ENCODE results near the gene GAPDHS.

The GAPDHS gene

DNA sequence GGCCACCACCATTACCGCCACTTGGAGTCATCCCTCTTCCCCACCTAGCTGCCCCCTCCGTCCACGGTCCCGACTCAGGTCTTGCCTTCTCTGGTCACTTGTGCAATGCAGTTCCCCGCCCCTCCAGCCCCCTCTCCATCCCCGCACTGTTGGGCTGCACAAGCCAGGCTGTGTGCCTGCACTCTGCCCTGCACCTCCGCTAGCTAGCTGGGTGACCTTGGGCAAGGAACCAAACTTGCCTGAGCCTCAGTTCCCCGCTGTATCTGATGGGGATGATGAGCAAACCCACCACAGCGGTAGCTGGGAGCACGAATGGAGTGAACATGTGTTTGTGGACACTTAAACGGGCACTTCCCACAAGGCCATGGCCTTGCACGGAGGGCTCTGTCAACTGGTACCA is 6.6 kb downstream of the GAPDHS start:
- no peak for DNase-seq (ENCODE audit: low spot score)

DNA sequence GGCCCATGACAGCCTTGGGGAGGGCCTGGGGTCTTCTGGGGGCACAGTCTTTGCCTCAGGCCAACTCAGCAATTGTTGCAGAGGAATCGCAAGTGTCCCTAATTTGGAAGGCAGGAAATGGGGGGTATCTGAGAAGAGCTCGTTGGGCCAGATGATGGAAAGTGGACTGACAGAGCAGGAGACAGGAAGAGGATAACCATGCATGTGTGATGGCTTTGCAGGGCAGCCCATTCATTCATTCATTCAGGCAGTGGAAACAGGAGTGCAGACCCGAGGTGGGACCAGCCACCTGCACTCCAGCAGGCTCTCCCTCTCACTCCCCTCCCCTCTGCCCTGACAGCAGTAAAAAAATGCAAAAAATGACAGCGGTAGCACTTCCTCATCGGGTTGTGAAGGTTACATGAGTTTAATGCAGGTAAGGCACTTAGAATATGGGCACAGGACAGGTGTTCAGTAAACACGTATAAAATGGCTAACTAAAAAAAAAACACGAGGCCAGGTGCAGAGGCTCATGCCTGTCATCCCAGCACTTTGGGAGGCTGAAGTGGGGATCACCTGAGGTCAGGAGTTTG is 7.2 kb downstream of the GAPDHS start:
- no peak for DNase-seq (ENCODE audit: low spot score)

DNA sequence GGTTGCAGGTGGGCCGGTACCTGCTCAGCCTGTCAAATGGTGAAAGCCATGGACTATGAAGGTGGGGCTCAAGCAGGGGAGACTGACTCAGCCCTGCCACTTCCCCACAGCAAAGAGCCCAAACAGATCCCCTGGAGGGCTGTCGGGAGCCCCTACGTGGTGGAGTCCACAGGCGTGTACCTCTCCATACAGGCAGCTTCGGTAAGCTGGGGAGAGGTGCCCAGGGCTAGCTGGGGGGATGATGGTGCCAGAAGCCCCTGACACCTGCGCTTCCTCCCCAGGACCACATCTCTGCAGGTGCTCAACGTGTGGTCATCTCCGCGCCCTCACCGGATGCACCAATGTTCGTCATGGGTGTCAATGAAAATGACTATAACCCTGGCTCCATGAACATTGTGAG is 9.0 kb downstream of the GAPDHS start:
- DNase-seq (ENCODE audit: low spot score), result no peak

DNA sequence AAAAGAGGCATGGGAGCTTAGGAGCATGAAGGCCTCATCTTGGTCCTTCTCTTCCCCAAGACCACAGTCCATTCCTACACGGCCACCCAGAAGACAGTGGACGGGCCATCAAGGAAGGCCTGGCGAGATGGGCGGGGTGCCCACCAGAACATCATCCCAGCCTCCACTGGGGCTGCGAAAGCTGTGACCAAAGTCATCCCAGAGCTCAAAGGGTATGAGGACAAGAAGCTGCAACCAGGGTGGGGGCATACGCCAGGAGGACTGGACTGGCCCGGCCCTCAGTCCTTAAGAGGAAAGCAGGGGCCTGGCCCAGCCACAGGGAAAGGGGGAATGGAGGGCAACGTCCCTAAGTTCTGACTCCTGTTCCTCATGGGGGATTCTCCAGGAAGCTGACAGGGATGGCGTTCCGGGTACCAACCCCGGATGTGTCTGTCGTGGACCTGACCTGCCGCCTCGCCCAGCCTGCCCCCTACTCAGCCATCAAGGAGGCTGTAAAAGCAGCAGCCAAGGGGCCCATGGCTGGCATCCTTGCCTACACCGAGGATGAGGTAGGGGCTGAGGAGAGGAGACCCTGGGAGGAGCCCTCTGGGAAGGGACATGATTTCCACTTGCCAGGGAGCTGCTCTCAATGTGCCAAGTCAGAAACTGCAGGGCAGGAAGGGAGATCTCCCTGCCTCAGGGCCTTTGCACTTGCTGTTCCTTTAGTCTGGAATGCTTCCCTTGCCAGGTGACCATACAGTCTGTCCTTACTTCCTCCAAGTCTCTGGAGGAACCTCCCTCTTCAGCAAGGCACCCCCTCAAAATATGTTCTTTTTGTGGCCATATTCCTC is 10.2 kb downstream of the GAPDHS start:
- no peak for DNase-seq (ENCODE audit: low spot score)

DNA sequence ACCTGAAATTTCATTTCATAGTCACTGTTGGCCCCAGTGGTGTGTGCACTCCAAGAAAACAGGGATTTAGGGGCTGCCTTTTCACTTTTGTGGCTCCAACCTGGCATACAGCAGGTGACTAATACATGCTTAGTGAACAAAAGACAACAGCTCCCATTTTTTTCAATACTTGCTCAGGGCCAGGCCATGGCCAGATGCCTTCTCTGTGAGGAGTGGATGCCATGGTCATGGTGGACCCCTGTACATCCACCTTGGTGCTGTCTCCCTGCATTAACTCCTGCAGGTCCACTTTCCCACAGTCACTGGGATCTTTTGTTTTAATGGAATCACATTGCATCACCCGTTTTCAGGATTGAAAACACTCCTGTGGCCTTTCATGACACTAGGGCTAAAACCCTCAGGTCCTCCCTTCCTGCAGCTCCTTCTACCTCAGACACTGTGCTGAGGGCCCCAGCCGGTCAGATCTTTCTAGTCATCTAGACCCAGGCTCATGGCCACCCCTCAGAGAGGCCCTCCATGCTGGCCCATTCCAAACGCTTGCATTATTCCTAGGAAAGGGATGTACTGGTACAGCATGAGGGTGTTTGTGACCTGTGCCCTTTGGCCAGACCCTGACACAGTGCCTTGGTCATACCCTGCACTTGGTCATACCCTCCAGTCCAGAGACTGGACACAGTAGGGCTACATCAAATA is 11.0 kb downstream of the GAPDHS start:
- DNase-seq (ENCODE audit: low spot score), result no peak

DNA sequence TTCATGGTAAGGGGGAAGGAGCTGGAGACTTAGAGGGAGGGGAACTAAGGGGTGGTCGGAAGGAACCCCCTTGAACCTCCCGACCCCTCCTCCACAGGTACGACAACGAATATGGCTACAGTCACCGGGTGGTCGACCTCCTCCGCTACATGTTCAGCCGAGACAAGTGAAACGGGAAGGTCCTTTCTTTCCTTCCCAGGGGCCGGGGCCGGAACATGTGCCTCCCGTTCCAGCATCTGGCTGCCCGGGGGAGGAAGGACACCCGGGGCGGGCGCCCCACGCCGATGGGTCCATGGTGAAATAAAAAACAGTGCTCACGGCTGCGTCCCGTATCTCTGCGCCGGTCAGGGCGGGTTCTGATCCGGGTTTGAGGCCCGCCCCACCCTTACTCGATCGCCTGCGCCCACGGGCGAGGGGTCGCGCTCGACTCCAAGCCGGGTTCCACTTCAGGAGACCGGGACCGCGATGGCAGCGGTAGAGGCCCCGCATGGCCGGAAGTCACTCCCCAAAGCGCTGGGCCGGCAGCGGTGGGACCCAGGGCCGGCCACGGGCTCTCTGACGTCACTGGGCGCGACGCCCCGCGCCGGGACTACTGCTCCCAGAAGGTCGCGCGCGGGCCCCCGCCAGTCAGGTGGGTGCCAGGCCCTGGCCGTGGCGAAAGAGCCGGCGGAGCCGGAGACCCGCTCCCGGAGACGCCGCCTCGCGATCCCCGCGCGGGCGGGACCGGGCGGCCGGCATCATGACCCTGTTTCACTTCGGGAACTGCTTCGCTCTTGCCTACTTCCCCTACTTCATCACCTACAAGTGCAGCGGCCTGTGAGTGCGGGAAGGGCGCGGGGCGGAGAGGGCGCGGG is 12.0 kb downstream of the GAPDHS start, which contains the start of gene TMEM147:
TSS of gene TMEM147 (plus strand) at position 626 of the 854 bp plus-strand sequence. CDS start at position 740, 114 bp downstream.
- peak; percentile 74 for DNase-seq (ENCODE audit: low spot score)

DNA sequence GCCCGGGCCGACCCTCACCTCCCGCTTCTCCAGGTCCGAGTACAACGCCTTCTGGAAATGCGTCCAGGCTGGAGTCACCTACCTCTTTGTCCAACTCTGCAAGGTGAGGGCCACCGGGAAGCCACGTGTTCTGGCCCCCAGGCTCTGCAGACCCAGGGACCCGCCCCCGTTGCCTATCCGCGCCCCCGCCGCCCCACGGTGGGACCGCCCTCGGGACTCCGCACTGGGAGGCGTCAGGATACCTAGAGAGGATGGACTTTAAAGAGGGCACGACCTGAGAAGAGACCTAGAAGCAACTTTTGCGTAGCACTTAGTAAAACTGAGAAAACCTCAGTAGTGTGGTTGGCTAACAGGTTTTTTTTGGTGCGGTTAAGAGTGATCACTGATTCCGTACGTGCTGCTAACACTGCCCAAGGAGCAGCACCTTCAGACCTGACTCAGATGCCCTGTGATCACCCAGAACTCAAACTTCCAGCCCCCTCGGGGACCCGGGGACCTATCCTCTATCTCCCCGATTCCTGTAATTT is 12.7 kb downstream of the GAPDHS start:
- DNase-seq (ENCODE audit: low spot score), result peak; percentile 10

DNA sequence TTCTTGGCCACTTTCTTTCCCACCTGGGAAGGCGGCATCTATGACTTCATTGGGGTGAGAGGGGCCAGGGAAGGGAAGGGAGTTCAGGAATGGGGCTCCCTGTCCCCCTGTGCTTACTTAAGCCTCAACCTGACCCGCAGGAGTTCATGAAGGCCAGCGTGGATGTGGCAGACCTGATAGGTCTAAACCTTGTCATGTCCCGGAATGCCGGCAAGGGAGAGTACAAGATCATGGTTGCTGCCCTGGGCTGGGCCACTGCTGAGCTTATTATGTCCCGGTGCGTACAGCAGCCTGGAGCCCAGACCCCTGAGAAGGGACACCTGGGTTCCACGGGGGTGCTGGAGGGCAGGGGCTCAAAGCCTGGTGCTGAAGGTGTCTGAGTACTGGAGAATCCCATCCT is 13.3 kb downstream of the GAPDHS start:
- no peak for DNase-seq (ENCODE audit: low spot score)

DNA sequence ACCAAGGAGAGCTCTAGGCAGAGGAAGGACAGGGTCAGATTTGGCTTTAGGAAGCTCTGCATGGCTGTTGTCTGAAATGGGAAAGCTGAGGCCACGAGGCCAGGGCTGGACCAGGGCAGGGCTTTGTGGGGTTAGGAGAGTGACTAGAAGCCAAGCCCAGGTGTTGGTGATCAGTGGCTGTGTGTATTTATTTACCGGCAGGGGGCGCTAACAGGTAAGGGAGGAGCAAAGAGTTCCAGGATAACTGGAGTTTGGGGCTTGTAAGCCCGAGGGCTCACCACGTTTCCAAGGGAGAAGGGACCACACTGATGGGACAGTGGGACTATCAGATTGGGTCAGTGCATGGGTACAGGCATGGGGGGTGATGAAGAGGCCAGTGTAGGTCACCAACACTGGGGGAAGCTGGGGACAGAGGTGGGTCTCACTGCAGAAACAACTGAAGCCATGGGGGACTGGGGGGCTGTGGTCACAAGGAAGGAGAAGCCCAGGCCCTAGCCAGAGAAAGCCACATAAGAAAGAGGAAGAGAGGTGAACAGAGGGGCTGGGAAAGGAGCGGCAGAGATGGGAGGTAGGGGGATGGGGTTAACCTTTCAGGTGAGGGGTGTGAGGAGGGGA is 16.0 kb downstream of the GAPDHS start:
- peak; percentile 85 for DNase-seq (ENCODE audit: low spot score)

DNA sequence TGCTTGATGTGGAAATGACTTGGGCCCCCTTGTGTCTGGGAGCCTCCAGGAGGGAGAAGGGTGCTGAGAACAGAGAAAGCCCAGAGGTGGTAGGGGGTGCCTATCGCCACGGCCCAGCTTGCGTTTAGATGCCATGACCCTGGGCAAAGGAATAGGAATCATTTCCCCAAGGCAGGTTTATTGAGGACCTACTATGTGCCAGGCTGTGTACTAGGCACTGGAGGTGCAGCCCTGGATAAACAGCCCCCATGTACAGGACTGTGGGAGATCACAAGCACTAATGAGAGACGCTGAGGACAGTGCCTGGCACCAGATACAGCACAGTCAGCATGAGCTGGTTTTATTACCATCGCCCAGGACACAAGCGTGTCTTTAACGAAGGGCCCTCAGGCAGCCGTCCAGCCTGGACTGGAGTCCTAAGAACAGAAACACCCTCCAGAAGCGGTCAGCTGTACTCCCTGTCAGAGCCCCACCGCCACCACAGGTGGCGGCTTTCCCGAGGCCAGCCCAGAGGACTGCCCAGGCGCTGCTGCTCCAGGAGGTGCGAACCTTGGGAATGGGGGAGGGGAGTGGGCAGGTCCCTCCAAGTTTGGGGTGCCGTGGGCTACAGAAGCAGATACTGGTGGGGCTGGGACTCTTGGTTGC is 16.7 kb downstream of the GAPDHS start:
- no peak for DNase-seq (ENCODE audit: low spot score)

DNA sequence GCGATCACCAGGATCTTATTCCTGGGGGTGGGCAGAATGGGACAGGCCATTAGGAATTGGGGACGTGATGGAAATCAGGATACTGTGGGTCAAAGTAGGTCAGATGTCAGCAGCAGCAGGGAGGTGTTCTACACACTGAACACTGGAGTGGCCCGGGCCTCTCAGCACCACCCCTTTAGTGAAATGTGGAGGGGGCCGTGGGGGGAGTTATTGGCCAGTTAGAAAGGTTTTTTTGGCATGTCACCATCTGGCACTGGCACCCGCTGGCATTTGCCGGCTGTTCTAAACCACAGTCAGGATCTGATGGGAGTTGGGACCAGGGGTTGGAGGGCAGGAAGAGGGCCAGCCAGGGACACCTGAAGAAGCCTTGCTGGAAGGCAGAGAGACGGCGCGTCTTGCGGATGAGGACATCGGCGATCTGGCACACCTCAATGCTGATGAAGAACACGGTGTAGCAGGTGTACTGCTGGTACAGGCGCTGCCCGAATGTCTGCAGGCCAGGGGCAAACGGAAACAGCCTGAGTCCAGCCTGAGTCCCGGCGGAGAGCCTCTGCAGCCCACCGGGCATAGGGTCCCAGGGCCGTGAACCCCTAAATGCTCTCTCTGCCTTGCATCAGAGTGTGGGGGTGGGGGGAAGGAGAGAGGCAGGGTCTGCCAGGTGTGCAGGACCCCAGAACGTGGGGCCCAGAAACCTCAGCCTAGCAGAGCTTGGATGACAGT is 18.0 kb downstream of the GAPDHS start:
- no peak for DNase-seq (ENCODE audit: low spot score)

DNA sequence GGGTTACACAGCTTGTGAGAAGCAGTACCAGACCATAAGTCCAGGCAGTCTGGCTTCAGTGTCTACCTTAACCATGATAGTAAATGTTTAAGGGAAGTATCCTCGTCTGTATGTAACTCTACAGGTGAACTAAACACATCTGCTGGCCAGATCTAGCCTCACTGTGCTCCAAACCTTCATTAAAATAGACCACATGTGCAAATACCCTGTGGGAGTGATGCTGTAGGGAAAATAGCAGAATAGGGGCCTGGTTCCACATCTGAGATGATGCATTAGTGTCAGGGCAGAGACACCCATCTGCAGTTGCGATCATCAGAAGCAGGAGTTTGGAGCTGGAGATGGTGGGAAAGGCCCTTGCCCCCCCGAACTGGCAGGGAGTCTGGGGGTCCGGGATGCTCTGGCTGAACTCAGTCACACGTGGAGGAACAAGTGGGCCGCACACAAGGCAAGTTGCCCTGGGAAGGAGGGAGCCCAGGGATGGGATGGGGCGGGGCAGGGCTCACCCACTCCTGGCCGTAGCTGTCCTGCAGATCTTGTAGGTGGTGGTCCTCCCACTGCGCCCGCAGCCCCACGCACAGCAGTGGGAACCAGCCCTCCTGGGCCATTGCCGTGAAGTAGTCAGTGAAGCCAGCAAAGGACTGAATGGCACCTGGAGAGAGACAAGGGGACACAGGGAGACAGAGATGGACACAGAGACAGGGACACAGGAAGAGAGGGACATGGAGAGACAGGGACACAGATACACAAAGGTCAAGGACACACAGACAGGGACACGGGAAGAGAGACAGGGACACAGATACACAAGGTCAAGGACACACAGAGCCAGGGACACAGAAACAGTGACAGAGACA is 19.5 kb downstream of the GAPDHS start:
- DNase-seq (ENCODE audit: low spot score), result no peak

DNA sequence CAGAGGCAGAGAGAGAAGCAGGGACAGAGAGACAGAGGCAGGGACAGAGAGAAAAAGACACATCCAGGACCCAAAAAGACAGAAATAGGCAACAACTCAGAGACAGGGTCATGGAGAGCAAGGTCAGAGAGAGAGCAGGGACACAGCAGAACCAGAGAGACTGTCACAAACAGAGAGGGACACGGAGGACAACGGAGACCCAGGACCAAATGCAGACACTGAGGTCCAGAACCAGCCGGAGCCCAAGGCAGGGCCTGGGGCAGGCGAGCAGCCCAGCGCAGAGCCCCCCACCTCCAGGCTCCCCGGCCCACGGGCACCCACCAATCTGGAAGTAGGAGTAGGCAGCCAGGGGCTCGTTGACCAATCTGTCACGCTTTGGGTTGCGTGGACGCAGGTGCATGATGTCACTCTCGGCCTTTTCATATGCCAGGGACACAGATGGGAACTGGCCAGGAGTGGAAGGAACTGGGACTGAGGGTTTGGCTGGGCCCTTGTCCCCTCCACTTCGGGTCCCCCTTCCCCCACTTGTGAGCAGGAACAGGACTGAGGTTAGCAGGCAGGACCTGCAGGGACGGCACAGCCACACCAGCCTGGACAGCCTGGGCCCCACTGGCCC is 20.2 kb downstream of the GAPDHS start:
- DNase-seq (ENCODE audit: low spot score), result no peak

DNA sequence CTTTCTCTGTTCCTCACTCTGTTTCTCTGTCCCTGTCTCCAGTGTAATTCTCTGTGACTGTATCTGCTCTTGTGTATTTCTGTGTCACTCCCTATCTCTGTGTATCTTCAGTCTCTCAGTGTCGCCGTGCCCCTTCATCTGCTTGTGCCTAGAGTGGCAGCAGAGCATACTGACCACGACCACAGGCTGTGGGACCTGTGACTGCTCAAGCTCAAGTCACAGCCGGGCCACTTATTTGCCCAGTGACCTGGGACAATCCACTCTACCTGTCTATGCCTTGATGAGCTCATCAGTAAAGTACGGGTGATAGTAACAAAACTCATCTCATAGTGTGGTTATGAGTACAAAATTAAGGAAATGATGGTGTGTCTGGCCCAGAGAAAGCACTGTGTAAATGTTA is 20.8 kb downstream of the GAPDHS start:
- no peak for DNase-seq (ENCODE audit: low spot score)

DNA sequence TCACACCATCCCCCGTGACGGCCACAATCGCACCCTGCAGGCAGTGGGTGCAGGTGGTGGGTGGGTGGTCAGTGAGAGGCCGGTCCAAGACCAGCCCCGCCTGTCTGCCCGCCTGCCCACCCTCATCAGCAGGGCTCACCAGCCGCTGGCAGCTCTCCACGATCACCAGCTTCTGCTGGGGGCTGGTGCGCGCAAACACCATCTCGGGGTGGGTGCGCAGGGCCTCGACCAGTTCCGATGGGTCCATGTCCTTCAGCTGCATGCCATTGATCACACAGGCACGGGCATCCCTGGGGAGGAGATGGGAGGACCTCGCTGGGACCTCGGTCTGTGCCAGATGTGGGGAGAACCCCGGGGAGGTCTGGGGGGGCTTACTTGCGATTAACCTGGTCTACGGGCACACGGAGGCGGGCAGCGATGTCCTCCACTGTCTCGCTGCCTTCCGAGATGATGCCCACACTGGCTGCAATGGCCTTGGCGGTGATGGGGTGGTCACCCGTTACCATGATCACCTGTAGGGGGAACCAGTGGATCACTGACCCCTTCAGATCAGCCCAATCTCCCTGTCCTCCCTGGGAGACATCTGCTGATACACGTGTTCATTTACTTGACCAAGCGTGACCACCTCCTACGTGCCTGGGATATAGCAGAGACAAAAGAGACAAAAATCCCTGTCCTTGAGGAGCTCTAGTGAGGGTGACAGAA is 22.2 kb downstream of the GAPDHS start:
- no peak for DNase-seq (ENCODE audit: low spot score)

DNA sequence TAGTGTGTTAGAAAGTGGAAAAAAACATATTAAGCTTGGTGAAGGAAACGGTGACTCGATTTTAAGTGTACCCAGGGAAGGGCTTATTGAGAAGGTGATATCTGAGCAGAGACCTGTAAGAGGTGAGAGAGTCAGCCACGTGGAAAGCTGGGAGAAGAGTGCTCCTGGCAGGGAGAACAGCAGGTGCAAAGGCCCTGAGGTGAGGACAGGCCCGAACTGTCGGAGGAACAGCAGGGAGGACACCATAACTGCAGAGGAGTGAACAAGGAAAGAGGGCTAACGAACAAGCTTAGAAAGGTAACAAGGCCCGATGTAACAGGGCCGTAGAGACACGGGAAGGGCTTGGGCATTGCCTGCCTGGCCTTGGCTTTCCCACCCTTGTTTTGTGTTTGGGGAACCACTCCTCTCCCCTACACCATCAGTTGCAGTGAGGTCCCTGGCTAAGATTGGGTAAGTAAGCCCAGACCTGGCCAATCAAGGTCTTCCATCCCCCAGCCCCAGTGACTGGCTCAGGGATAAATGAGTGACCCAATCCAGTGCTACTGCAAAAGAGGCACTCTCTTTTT is 22.9 kb downstream of the GAPDHS start:
- no peak for DNase-seq (ENCODE audit: low spot score)

DNA sequence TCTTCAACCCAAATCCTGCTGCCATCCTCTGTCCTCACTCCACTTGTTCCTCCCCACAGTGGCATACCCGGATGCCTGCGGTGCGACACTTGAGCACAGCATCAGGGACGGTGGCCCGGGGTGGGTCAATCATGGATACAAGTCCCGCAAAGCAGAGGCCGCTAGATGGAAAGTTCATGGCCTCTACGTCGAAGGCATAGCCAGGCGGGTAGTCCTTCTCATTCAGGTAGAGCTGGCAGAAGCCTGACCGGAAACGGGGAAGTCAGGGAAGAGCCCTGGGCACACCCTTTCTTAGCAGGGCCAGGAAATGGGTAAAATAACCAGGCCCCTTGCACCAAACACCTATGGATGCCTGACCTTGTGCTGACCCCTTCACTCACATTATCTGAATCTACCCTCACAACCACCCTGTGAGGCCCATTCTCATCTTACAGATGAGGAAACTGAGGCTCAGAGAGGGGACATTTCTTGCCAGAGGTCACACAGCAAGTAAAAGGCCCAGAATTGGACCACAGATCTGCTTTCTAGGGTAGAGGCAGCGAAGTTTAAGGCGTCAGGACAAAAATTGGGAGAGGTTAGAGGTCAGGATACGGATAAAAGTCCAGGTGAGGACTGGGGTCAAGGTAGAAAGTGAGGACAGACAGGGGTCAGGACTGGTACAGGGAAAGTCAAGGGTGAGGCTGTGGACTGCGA is 23.7 kb downstream of the GAPDHS start:
- no peak for DNase-seq (ENCODE audit: low spot score)

Data from hematopoietic multipotent progenitor cell treated with erythropoietin and hydrocortisone succinate and interleukin-3 and kit ligand, for 15 days (in vitro differentiated cells).